Mononuclear cell (primary cell): ENCODE measurements around the gene PSMD9. TPM values are rescaled to one million over a fixed set of nuclear protein-coding genes. Genes with fewer than 3 reads are reported as not detected.
"Not testable (repeated sequence)": the region's sequence is repeated elsewhere in the genome, so short reads cannot be mapped to it uniquely, and the experiment has no call there.

Experiments
- H3K27me3 ChIP-seq: 2 replicates; pipeline ENCODE4 v1.6.0; 2011; ENCODE audit warnings: low read length, control low read depth; ENCODE audit not compliant: insufficient read depth
- H3K4me1 ChIP-seq: 2 replicates; pipeline ENCODE4 v1.5.1; 2011; ENCODE audit warnings: mild to moderate bottlenecking, low read length, control low read depth; ENCODE audit not compliant: insufficient read depth
- H3K4me3 ChIP-seq: 2 replicates; pipeline ENCODE4 v1.5.1; 2011; ENCODE audit warnings: mild to moderate bottlenecking, low read length, moderate library complexity
- H3K9me3 ChIP-seq: 2 replicates; pipeline ENCODE4 v1.5.1; 2011; ENCODE audit warnings: low read depth, mild to moderate bottlenecking, control low read depth, low read length
- total RNA-seq: library from RNA; depleted of rRNA; stranded (reverse); fragments of >200 nt; gene quantifications from one replicate; pipeline ENCODE4 v1.2.3, GENCODE V29; 2012

The PSMD9 gene
- total RNA-seq, 1 donor = 25.0 TPM

GRCh38 chr12:121927813-121928212 is 39.2 kb downstream of the PSMD9 start:
- no peak overlapping the region for H3K4me3 ChIP-seq
- peaks cover 21% of the 10 kb centered on the region for H3K4me1 ChIP-seq
- no peaks in the 10 kb centered on the region for H3K9me3 ChIP-seq
- H3K27me3 ChIP-seq = no peaks in the 10 kb centered on the region

GRCh38 chr12:121929545-121929944 is 41.0 kb downstream of the PSMD9 start:
- not testable (repeated sequence) for H3K27me3 ChIP-seq, H3K4me3 ChIP-seq, H3K9me3 ChIP-seq
- H3K4me1 ChIP-seq = peaks cover 21% of the 10 kb centered on the region

GRCh38 chr12:121930862-121931261 is 42.3 kb downstream of the PSMD9 start:
- Histone ChIP-seq H3K4me3 (no peak overlapping the region), H3K4me1 (peaks cover 21% of the 10 kb centered on the region), H3K27me3 (no peaks in the 10 kb centered on the region), H3K9me3 (no peaks in the 10 kb centered on the region)

GRCh38 chr12:121932176-121932536 is 43.6 kb downstream of the PSMD9 start:
- H3K9me3 ChIP-seq = no peaks in the 10 kb centered on the region
- H3K27me3 ChIP-seq = no peaks in the 10 kb centered on the region
- H3K4me1 ChIP-seq = peaks cover 14% of the 10 kb centered on the region
- H3K4me3 ChIP-seq = no peak overlapping the region

- Histone ChIP-seq H3K4me3 (no peak overlapping the region), H3K9me3 (no peaks in the 10 kb centered on the region), H3K4me1 (peaks cover 5% of the 10 kb centered on the region), H3K27me3 (no peaks in the 10 kb centered on the region)
These were observed 44.4 kb downstream of the PSMD9 start for GRCh38 chr12:121932914-121933521.

GRCh38 chr12:121933522-121934308 is 45.1 kb downstream of the PSMD9 start:
- Histone ChIP-seq H3K27me3 (no peaks in the 10 kb centered on the region), H3K4me3 (no peak overlapping the region), H3K9me3 (no peaks in the 10 kb centered on the region), H3K4me1 (peaks cover 5% of the 10 kb centered on the region)

- H3K9me3 ChIP-seq = no peaks in the 10 kb centered on the region
- peaks cover 10% of the 10 kb centered on the region for H3K4me1 ChIP-seq
- no peaks in the 10 kb centered on the region for H3K27me3 ChIP-seq
- no peak overlapping the region for H3K4me3 ChIP-seq
These were observed 45.7 kb downstream of the PSMD9 start for GRCh38 chr12:121934309-121934664.

GRCh38 chr12:121937654-121938053 is 49.1 kb downstream of the PSMD9 start:
- Histone ChIP-seq H3K9me3 (no peaks in the 10 kb centered on the region), H3K4me1 (peaks cover 6% of the 10 kb centered on the region), H3K4me3 (no peak overlapping the region), H3K27me3 (no peaks in the 10 kb centered on the region)

- Histone ChIP-seq H3K4me3 (no peak overlapping the region), H3K9me3 (no peaks in the 10 kb centered on the region), H3K27me3 (no peaks in the 10 kb centered on the region), H3K4me1 (peaks cover 6% of the 10 kb centered on the region)
These were observed 50.6 kb downstream of the PSMD9 start for GRCh38 chr12:121939186-121939585.

- no peak overlapping the region for H3K4me3 ChIP-seq
- H3K9me3 ChIP-seq = no peaks in the 10 kb centered on the region
- no peaks in the 10 kb centered on the region for H3K27me3 ChIP-seq
- peaks cover 6% of the 10 kb centered on the region for H3K4me1 ChIP-seq
These were observed 51.6 kb downstream of the PSMD9 start for GRCh38 chr12:121939992-121940766.

- no peaks in the 10 kb centered on the region for H3K9me3 ChIP-seq
- H3K27me3 ChIP-seq = no peaks in the 10 kb centered on the region
- peaks cover 6% of the 10 kb centered on the region for H3K4me1 ChIP-seq
These were observed 53.6 kb downstream of the PSMD9 start for GRCh38 chr12:121942145-121942718.

GRCh38 chr12:121943926-121944325 is 55.3 kb downstream of the PSMD9 start:
- Histone ChIP-seq H3K9me3 (no peaks in the 10 kb centered on the region), H3K27me3 (no peaks in the 10 kb centered on the region), H3K4me3 (no peak overlapping the region), H3K4me1 (peaks cover 5% of the 10 kb centered on the region)

More at GRCh38 chr12:121942145-121942718, 53.6 kb downstream of the PSMD9 start:
- H3K4me3 ChIP-seq = no peak overlapping the region

- Histone ChIP-seq H3K4me1 (no peaks in the 10 kb centered on the region), H3K4me3 (no peak overlapping the region), H3K9me3 (no peaks in the 10 kb centered on the region), H3K27me3 (no peaks in the 10 kb centered on the region)
These were observed 57.9 kb downstream of the PSMD9 start for GRCh38 chr12:121946313-121947025.

- Histone ChIP-seq H3K4me1 (no peaks in the 10 kb centered on the region), H3K27me3 (no peaks in the 10 kb centered on the region), H3K4me3 (no peak overlapping the region), H3K9me3 (no peaks in the 10 kb centered on the region)
These were observed 59.4 kb downstream of the PSMD9 start for GRCh38 chr12:121947981-121948380.
